GM13976 (cell line): Measurements from ENCODE around the gene PRRG3.

Source experiments
- DNase-seq: peaks from one replicate; pipeline ENCODE4 v3.0.0; 2012; ENCODE audit warnings: low spot score
- in situ Hi-C: fragments of 300-500 bp; cut with MboI; formaldehyde crosslinking; loops from one replicate; pipeline ENCODE4 v1.12.0; 2022; ENCODE audit warnings: low sequenced_read_pairs, mixed read lengths, inconsistent platforms; ENCODE audit not compliant: unreplicated experiment
- TF ChIP-seq, protein P1 (sequence below): IDR thresholded peaks from 2 replicates; pipeline ENCODE4 v1.5.1; 2012; ENCODE audit warnings: borderline replicate concordance, mild to moderate bottlenecking; ENCODE audit not compliant: insufficient read depth; ENCODE audit errors: extremely low read depth, missing control alignments, control extremely low read depth

The PRRG3 gene

GRCh38 chrX:151754641-151755215 lies 59.5 kb downstream of the PRRG3 start:
- TF ChIP-seq, protein P1, sequence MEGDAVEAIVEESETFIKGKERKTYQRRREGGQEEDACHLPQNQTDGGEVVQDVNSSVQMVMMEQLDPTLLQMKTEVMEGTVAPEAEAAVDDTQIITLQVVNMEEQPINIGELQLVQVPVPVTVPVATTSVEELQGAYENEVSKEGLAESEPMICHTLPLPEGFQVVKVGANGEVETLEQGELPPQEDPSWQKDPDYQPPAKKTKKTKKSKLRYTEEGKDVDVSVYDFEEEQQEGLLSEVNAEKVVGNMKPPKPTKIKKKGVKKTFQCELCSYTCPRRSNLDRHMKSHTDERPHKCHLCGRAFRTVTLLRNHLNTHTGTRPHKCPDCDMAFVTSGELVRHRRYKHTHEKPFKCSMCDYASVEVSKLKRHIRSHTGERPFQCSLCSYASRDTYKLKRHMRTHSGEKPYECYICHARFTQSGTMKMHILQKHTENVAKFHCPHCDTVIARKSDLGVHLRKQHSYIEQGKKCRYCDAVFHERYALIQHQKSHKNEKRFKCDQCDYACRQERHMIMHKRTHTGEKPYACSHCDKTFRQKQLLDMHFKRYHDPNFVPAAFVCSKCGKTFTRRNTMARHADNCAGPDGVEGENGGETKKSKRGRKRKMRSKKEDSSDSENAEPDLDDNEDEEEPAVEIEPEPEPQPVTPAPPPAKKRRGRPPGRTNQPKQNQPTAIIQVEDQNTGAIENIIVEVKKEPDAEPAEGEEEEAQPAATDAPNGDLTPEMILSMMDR, result no peak
- in situ Hi-C loops, result loop anchor here (25.0 kb wide), 2 partner anchors 883 to 1058 kb away; partner anchors contain the start of gene GABRQ
- no peak for DNase-seq
